Stimulated activated CD4-positive, alpha-beta T cell treated with anti-CD3 and anti-CD28 coated beads, Interleukin-12 subunit alpha, Interleukin-12 subunit beta, amount 100 ng/mL, for 24 hours (primary cell): ENCODE data around the gene OMP.

Experiments used
- DNase-seq, 2 experiments: peaks; one replicate each; pipeline ENCODE4 v3.0.0-alpha.2; 2020; ENCODE audit warnings: low read depth in 2 of 2

The OMP gene

GRCh38 chr11:77122576-77123212 lies 20.1 kb downstream of the OMP start:
- no peak for DNase-seq

GRCh38 chr11:77123591-77123990 lies 21.0 kb downstream of the OMP start:
- DNase-seq, result no peak

GRCh38 chr11:77124041-77124440 lies 21.4 kb downstream of the OMP start:
- DNase-seq, result no peak

- no peak for DNase-seq
These were observed 21.8 kb downstream of the OMP start for GRCh38 chr11:77124488-77124887.

- no peak for DNase-seq
These were observed 22.6 kb downstream of the OMP start for GRCh38 chr11:77125191-77125590.

- no peak for DNase-seq
These were observed 23.1 kb downstream of the OMP start for GRCh38 chr11:77125695-77126094.

- no peak for DNase-seq
These were observed 23.6 kb downstream of the OMP start for GRCh38 chr11:77126156-77126775.

- no peak for DNase-seq
These were observed 24.2 kb downstream of the OMP start for GRCh38 chr11:77126861-77127234.

GRCh38 chr11:77127235-77127911 lies 24.7 kb downstream of the OMP start:
- peak in 1 of 2 experiments; percentile 47 for DNase-seq

GRCh38 chr11:77127920-77128691 lies 25.5 kb downstream of the OMP start, which contains the start of gene MYO7A:
Gene MYO7A, plus strand, starts transcription at chr11:77128246. Its CDS starts 2,389 bp downstream, at chr11:77130635.
- no peak for DNase-seq

- no peak for DNase-seq
These were observed 26.6 kb downstream of the OMP start for GRCh38 chr11:77129069-77129841.

- no peak for DNase-seq
These were observed 27.5 kb downstream of the OMP start for GRCh38 chr11:77129842-77130756.

GRCh38 chr11:77130763-77131513 lies 28.3 kb downstream of the OMP start:
- DNase-seq, result no peak

GRCh38 chr11:77131560-77131959 lies 28.9 kb downstream of the OMP start:
- DNase-seq, result no peak

GRCh38 chr11:77135069-77135468 lies 32.4 kb downstream of the OMP start:
- DNase-seq, result no peak

- DNase-seq, result no peak
These were observed 33.4 kb downstream of the OMP start for GRCh38 chr11:77136074-77136473.

- no peak for DNase-seq
These were observed 34.3 kb downstream of the OMP start for GRCh38 chr11:77136784-77137420.

GRCh38 chr11:77137421-77137820 lies 34.8 kb downstream of the OMP start:
- DNase-seq, result no peak

GRCh38 chr11:77138106-77138649 lies 35.5 kb downstream of the OMP start:
- DNase-seq, result no peak
